NB4 (cell line): ENCODE results near the gene TSNAXIP1.

ENCODE experiments used
- MYC ChIP-seq: IDR thresholded peaks from 2 replicates; pipeline ENCODE4 v1.6.1; 2011; ENCODE audit warnings: low read depth, low read length
- POLR2A ChIP-seq: IDR thresholded peaks from 2 replicates; pipeline ENCODE4 v1.6.1; 2011; ENCODE audit warnings: mild to moderate bottlenecking; ENCODE audit not compliant: insufficient read length; ENCODE audit errors: extremely low read depth
- TF ChIP-seq, protein P1 (sequence below): IDR thresholded peaks from one replicate; pipeline ENCODE4 v1.5.1; 2012; ENCODE audit warnings: low read depth, low read length

GRCh38 chr16:67873435-67874370 lies 67.0 kb downstream of the TSNAXIP1 start:
- TF ChIP-seq, protein P1, sequence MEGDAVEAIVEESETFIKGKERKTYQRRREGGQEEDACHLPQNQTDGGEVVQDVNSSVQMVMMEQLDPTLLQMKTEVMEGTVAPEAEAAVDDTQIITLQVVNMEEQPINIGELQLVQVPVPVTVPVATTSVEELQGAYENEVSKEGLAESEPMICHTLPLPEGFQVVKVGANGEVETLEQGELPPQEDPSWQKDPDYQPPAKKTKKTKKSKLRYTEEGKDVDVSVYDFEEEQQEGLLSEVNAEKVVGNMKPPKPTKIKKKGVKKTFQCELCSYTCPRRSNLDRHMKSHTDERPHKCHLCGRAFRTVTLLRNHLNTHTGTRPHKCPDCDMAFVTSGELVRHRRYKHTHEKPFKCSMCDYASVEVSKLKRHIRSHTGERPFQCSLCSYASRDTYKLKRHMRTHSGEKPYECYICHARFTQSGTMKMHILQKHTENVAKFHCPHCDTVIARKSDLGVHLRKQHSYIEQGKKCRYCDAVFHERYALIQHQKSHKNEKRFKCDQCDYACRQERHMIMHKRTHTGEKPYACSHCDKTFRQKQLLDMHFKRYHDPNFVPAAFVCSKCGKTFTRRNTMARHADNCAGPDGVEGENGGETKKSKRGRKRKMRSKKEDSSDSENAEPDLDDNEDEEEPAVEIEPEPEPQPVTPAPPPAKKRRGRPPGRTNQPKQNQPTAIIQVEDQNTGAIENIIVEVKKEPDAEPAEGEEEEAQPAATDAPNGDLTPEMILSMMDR: no peak
- TF ChIP-seq POLR2A: no peak
- no peak for TF ChIP-seq MYC
